GM23338 (cell line): ENCODE results near the gene OGT. TPM values are rescaled to one million over a fixed set of nuclear protein-coding genes. Genes with fewer than 3 reads are reported as not detected.
"Not testable (repeated sequence)": the region's sequence is repeated elsewhere in the genome, so short reads cannot be mapped to it uniquely, and the experiment has no call there.

Experiments
- ATAC-seq: fragments of 200-7000 bp; cut with Tn5 transposase; 3 replicates; pipeline ENCODE4 v1.9.1; 2020
- DNase-seq: peaks from one replicate; pipeline ENCODE4 v3.0.0-alpha.2; 2015; ENCODE audit warnings: low spot score
- H2AFZ ChIP-seq: fragments of 200-600 bp; sonication (generic); 2 replicates; pipeline ENCODE4 v1.8.0; 2016; ENCODE audit warnings: antibody characterized with exemption, mild to moderate bottlenecking, moderate library complexity
- H3F3A ChIP-seq: fragments of 200-600 bp; sonication (generic); replicated peaks from 2 replicates; pipeline ENCODE4 v1.8.0; 2017; ENCODE audit warnings: antibody characterized with exemption, mixed run types, low read depth
- H3K27ac ChIP-seq: fragments of 200-600 bp; sonication (generic); 2 replicates; pipeline ENCODE4 v1.6.1; 2016; ENCODE audit warnings: low read depth
- H3K27me3 ChIP-seq: fragments of 200-600 bp; sonication (generic); 2 replicates; pipeline ENCODE4 v1.8.0; 2016; ENCODE audit warnings: mild to moderate bottlenecking, mixed run types, moderate library complexity; ENCODE audit not compliant: insufficient read depth
- H3K36me3 ChIP-seq: fragments of 200-600 bp; sonication (generic); 2 replicates; pipeline ENCODE4 v1.8.0; 2016; ENCODE audit warnings: mild to moderate bottlenecking; ENCODE audit not compliant: insufficient read depth
- H3K4me1 ChIP-seq: fragments of 200-600 bp; sonication (generic); 2 replicates; pipeline ENCODE4 v1.8.0; 2016; ENCODE audit warnings: mild to moderate bottlenecking, moderate library complexity; ENCODE audit not compliant: insufficient read depth
- H3K4me2 ChIP-seq: fragments of 200-600 bp; sonication (generic); 2 replicates; pipeline ENCODE4 v1.7.1; 2017; ENCODE audit warnings: mixed run types
- H3K4me3 ChIP-seq: fragments of 200-600 bp; sonication (generic); 2 replicates; pipeline ENCODE4 v1.6.1; 2016; ENCODE audit warnings: mixed run types
- H3K79me2 ChIP-seq: fragments of 200-600 bp; sonication (generic); replicated peaks from 2 replicates; pipeline ENCODE4 v1.8.0; 2017; ENCODE audit warnings: mild to moderate bottlenecking; ENCODE audit not compliant: insufficient read depth
- H3K9me2 ChIP-seq: fragments of 200-600 bp; sonication (generic); 2 replicates; pipeline ENCODE4 v1.8.0; 2017; ENCODE audit not compliant: insufficient read depth
- H4K20me1 ChIP-seq: fragments of 200-600 bp; sonication (generic); replicated peaks from 2 replicates; pipeline ENCODE4 v1.8.0; 2017; ENCODE audit warnings: mild to moderate bottlenecking; ENCODE audit not compliant: insufficient read depth
- H3K27ac Mint-ChIP-seq: 2 replicates; pipeline ENCODE4 v1.8.0; 2020; ENCODE audit warnings: inconsistent platforms, mild to moderate bottlenecking, moderate library complexity, mixed read lengths
- H3K27me3 Mint-ChIP-seq: 3 replicates; pipeline ENCODE4 v1.8.0; 2022; ENCODE audit warnings: low read depth, mild to moderate bottlenecking, moderate library complexity, mixed read lengths, inconsistent platforms; ENCODE audit not compliant: insufficient read depth, poor library complexity
- H3K36me3 Mint-ChIP-seq: 3 replicates; pipeline ENCODE4 v1.8.0; 2021; ENCODE audit warnings: low read depth, mild to moderate bottlenecking, inconsistent platforms, moderate library complexity, mixed read lengths
- H3K4me1 Mint-ChIP-seq: 3 replicates; pipeline ENCODE4 v1.8.0; 2020; ENCODE audit warnings: mild to moderate bottlenecking, inconsistent platforms, mixed read lengths
- H3K4me3 Mint-ChIP-seq: 3 replicates; pipeline ENCODE4 v1.8.0; 2021; ENCODE audit warnings: moderate library complexity, mild to moderate bottlenecking, inconsistent platforms, mixed read lengths
- H3K9me3 Mint-ChIP-seq: 3 replicates; pipeline ENCODE4 v1.8.0; 2020; ENCODE audit warnings: moderate library complexity, mild to moderate bottlenecking, inconsistent platforms, mixed read lengths
- EZH2 ChIP-seq: fragments of 200-600 bp; sonication (generic); IDR thresholded peaks from one replicate; pipeline ENCODE4 v1.8.0; 2017; ENCODE audit warnings: antibody characterized with exemption, mild to moderate bottlenecking, low read depth; ENCODE audit not compliant: unreplicated experiment
- JUNB ChIP-seq: IDR thresholded peaks from one replicate; pipeline ENCODE4 v1.6.1; 2016; ENCODE audit warnings: antibody characterized with exemption; ENCODE audit not compliant: unreplicated experiment
- NANOG ChIP-seq: IDR thresholded peaks from 2 replicates; pipeline ENCODE4 v1.6.1; 2016; ENCODE audit warnings: antibody characterized with exemption, borderline replicate concordance
- POLR2AphosphoS5 ChIP-seq: IDR thresholded peaks from 2 replicates; pipeline ENCODE4 v1.6.1; 2016; ENCODE audit warnings: antibody characterized with exemption, low read depth
- ZNF331 ChIP-seq: fragments of 250-450 bp; sonication (Bioruptor Pico); IDR thresholded peaks from 2 replicates; pipeline ENCODE4 v1.5.0; 2020; ENCODE audit warnings: low read depth, mild to moderate bottlenecking, moderate library complexity
- polyA plus RNA-seq: library from polyadenylated mRNA; unstranded; fragments of >200 nt; fragmentation: Nextera tagmentation; extraction: Ambion mirVana; gene quantifications from 2 replicates; pipeline ENCODE4 v1.2.1, GENCODE V29; 2016
- total RNA-seq: library from RNA; depleted of rRNA; stranded (reverse); fragments of >200 nt; shearing (Covaris generic); gene quantifications from 2 replicates; pipeline ENCODE4 v1.2.3, GENCODE V29; 2014
- TF ChIP-seq, protein P1 (sequence below): fragments of 250-450 bp; sonication (Bioruptor Pico); IDR thresholded peaks from 2 replicates; pipeline ENCODE4 v1.5.0; 2020; ENCODE audit warnings: mild to moderate bottlenecking, moderate library complexity
- TF ChIP-seq, protein P2 (sequence below): IDR thresholded peaks from one replicate; pipeline ENCODE4 v1.6.1; 2018; ENCODE audit warnings: antibody characterized with exemption; ENCODE audit not compliant: unreplicated experiment

Gene OGT
- total and polyA plus RNA-seq, 2 experiments from 2014 or later: 43.3 to 163 TPM

- TF ChIP-seq, protein P1, sequence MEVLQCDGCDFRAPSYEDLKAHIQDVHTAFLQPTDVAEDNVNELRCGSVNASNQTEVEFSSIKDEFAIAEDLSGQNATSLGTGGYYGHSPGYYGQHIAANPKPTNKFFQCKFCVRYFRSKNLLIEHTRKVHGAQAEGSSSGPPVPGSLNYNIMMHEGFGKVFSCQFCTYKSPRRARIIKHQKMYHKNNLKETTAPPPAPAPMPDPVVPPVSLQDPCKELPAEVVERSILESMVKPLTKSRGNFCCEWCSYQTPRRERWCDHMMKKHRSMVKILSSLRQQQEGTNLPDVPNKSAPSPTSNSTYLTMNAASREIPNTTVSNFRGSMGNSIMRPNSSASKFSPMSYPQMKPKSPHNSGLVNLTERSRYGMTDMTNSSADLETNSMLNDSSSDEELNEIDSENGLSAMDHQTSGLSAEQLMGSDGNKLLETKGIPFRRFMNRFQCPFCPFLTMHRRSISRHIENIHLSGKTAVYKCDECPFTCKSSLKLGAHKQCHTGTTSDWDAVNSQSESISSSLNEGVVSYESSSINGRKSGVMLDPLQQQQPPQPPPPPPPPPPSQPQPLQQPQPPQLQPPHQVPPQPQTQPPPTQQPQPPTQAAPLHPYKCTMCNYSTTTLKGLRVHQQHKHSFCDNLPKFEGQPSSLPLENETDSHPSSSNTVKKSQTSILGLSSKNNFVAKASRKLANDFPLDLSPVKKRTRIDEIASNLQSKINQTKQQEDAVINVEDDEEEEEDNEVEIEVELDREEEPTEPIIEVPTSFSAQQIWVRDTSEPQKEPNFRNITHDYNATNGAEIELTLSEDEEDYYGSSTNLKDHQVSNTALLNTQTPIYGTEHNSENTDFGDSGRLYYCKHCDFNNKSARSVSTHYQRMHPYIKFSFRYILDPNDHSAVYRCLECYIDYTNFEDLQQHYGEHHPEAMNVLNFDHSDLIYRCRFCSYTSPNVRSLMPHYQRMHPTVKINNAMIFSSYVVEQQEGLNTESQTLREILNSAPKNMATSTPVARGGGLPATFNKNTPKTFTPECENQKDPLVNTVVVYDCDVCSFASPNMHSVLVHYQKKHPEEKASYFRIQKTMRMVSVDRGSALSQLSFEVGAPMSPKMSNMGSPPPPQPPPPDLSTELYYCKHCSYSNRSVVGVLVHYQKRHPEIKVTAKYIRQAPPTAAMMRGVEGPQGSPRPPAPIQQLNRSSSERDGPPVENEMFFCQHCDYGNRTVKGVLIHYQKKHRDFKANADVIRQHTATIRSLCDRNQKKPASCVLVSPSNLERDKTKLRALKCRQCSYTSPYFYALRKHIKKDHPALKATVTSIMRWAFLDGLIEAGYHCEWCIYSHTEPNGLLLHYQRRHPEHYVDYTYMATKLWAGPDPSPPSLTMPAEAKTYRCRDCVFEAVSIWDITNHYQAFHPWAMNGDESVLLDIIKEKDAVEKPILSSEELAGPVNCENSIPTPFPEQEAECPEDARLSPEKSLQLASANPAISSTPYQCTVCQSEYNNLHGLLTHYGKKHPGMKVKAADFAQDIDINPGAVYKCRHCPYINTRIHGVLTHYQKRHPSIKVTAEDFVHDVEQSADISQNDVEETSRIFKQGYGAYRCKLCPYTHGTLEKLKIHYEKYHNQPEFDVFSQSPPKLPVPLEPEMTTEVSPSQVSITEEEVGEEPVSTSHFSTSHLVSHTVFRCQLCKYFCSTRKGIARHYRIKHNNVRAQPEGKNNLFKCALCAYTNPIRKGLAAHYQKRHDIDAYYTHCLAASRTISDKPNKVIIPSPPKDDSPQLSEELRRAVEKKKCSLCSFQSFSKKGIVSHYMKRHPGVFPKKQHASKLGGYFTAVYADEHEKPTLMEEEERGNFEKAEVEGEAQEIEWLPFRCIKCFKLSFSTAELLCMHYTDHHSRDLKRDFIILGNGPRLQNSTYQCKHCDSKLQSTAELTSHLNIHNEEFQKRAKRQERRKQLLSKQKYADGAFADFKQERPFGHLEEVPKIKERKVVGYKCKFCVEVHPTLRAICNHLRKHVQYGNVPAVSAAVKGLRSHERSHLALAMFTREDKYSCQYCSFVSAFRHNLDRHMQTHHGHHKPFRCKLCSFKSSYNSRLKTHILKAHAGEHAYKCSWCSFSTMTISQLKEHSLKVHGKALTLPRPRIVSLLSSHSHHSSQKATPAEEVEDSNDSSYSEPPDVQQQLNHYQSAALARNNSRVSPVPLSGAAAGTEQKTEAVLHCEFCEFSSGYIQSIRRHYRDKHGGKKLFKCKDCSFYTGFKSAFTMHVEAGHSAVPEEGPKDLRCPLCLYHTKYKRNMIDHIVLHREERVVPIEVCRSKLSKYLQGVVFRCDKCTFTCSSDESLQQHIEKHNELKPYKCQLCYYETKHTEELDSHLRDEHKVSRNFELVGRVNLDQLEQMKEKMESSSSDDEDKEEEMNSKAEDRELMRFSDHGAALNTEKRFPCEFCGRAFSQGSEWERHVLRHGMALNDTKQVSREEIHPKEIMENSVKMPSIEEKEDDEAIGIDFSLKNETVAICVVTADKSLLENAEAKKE: no peak
Measured at GRCh38 chrX:71609095-71609750, 76.3 kb downstream of the OGT start (continued).

- H3K27me3 ChIP-seq, H4K20me1 ChIP-seq, H3K9me2 ChIP-seq, ATAC-seq, H3K36me3 ChIP-seq, H3K4me1 ChIP-seq, H3K27me3 Mint-ChIP-seq, H3K4me2 ChIP-seq, DNase-seq, H3K4me3 Mint-ChIP-seq, H3F3A ChIP-seq, H3K79me2 ChIP-seq, H3K27ac Mint-ChIP-seq, H3K9me3 Mint-ChIP-seq, H3K27ac ChIP-seq, H3K4me3 ChIP-seq, H2AFZ ChIP-seq, H3K4me1 Mint-ChIP-seq: not testable (repeated sequence)
- H3K36me3 Mint-ChIP-seq: peaks cover 27% of the 10 kb centered on the region
Measured at GRCh38 chrX:71611736-71612135, 78.8 kb downstream of the OGT start.

DNA sequence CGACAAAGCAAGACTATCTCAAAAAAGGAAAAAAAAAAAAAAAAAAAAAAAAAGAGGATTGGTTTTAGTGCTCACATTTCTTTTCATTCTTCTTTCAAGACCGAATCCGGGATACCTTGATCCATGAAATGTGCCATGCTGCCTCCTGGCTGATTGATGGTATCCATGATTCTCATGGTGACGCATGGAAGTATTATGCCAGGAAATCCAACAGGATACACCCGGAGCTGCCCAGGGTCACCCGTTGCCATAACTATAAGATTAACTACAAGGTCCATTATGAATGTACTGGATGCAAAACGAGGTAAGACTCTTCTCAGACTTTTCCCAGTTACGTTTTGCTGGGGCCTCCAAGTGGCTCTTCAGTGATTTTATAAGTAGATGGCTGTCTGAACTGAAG is 79.4 kb downstream of the OGT start:
- no peaks in the 10 kb centered on the region for H3K4me1 ChIP-seq
- H3K27ac Mint-ChIP-seq: no peak overlapping the region
- H2AFZ ChIP-seq: no peak overlapping the region
- peaks cover 27% of the 10 kb centered on the region for H3K36me3 Mint-ChIP-seq
- H4K20me1 ChIP-seq: no peaks in the 10 kb centered on the region
- H3K9me3 Mint-ChIP-seq: no peaks in the 10 kb centered on the region
- H3K4me3 Mint-ChIP-seq: no peak overlapping the region
- no peaks in the 10 kb centered on the region for H3K79me2 ChIP-seq
- peaks cover 2% of the 10 kb centered on the region for H3K27me3 Mint-ChIP-seq
- no peak overlapping the region for H3K4me3 ChIP-seq
- H3K4me1 Mint-ChIP-seq: no peaks in the 10 kb centered on the region
- no peak overlapping the region for H3K4me2 ChIP-seq
- DNase-seq (no peak), ATAC-seq (no peak)
- H3K36me3 ChIP-seq: no peaks in the 10 kb centered on the region; the same call in 1 of the 2 replicates
- no peaks in the 10 kb centered on the region for H3K9me2 ChIP-seq
- no peak overlapping the region for H3K27ac ChIP-seq
- no peaks in the 10 kb centered on the region for H3F3A ChIP-seq
- no peaks in the 10 kb centered on the region for H3K27me3 ChIP-seq
- TF ChIP-seq POLR2AphosphoS5: no peak
- no peak for TF ChIP-seq JUNB
- no peak for TF ChIP-seq NANOG
- no peak for TF ChIP-seq EZH2
- TF ChIP-seq, protein P2, sequence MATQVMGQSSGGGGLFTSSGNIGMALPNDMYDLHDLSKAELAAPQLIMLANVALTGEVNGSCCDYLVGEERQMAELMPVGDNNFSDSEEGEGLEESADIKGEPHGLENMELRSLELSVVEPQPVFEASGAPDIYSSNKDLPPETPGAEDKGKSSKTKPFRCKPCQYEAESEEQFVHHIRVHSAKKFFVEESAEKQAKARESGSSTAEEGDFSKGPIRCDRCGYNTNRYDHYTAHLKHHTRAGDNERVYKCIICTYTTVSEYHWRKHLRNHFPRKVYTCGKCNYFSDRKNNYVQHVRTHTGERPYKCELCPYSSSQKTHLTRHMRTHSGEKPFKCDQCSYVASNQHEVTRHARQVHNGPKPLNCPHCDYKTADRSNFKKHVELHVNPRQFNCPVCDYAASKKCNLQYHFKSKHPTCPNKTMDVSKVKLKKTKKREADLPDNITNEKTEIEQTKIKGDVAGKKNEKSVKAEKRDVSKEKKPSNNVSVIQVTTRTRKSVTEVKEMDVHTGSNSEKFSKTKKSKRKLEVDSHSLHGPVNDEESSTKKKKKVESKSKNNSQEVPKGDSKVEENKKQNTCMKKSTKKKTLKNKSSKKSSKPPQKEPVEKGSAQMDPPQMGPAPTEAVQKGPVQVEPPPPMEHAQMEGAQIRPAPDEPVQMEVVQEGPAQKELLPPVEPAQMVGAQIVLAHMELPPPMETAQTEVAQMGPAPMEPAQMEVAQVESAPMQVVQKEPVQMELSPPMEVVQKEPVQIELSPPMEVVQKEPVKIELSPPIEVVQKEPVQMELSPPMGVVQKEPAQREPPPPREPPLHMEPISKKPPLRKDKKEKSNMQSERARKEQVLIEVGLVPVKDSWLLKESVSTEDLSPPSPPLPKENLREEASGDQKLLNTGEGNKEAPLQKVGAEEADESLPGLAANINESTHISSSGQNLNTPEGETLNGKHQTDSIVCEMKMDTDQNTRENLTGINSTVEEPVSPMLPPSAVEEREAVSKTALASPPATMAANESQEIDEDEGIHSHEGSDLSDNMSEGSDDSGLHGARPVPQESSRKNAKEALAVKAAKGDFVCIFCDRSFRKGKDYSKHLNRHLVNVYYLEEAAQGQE: no peak
- TF ChIP-seq ZNF331 (CRISPR knock-in tag): no peak
